GM18867 (cell line): Measurements from ENCODE around the gene SPTBN5.
A peak's percentile ranks its signal among the peaks of the same experiment; 100 is the strongest.

Experiments used
- ATAC-seq: cut with Tn5 transposase; IDR thresholded peaks from one replicate; pipeline ENCODE4 v1.9.1; 2021; ENCODE audit warnings: mild to moderate bottlenecking, moderate library complexity; ENCODE audit not compliant: unreplicated experiment

Gene SPTBN5

GRCh38 chr15:41893422-41894250 is at the start of gene SPTBN5:
TSS of gene SPTBN5 (minus strand) at chr15:41894053. CDS start at chr15:41893497, 556 bp downstream.
- ATAC-seq, result no peak

DNA sequence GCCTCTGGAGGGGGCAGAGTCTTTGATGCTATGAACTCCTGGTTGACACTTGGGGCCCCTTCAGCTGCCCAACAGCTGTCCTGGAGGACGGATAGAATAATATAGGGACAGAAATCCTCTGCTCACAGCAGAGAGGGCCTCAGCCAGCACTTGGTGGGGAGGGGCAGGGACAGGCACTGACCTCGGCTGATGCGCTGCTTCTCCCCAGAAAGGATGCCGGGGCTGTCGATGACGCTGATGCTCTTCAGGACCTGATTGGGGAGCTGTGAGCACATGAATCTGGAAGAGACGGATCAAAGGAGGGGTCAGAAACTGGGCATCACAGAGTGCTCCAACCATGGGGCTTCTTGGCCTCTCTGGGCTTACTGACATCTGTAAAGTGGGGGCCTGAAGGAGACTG is 49.0 kb upstream of the SPTBN5 start:
- no peak for ATAC-seq

DNA sequence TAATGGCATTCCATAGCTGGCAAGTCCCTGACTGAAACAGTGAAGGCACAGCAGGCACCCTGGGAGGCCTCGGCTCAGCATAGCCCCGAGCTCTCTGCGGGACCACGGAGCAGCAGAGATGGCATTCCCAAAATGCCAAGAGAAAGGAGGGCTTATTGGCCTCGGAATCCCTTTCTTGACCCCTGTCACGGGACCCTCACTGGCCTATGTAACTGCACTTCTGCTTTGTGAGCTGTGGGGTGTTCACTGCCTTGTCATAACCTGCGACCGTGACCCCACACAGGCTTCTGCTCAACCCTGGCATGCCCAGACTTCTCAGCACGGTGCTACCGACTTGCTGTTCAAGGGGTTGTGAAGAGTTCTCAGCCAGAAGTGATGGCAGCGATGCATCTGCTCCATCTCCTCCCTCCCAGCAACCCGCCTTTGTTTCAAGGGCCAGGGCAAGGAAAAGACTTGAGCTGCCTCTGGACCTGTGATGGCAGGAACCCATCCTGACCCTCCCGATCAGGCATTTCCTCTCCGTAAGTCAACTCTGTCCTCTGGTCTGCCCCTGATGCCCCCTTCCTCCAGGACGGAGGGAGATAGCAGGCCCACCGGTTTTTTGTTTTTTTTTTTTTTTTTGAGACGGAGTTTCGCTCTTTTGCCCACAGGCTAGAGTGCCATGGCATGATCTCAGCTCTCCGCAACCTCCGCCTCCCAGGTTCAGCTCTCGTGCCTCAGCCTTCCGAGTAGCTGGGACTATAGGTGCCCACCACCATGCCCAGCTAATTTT is 48.0 kb upstream of the SPTBN5 start:
- no peak for ATAC-seq

GRCh38 chr15:41940441-41940857 is 46.6 kb upstream of the SPTBN5 start:
- ATAC-seq, result no peak

- ATAC-seq, result no peak
These were observed 46.1 kb upstream of the SPTBN5 start for GRCh38 chr15:41939986-41940385.

GRCh38 chr15:41937568-41937923 is 43.7 kb upstream of the SPTBN5 start:
- no peak for ATAC-seq

- ATAC-seq, result no peak
These were observed 43.1 kb upstream of the SPTBN5 start for GRCh38 chr15:41936649-41937567.

GRCh38 chr15:41936155-41936554 is 42.3 kb upstream of the SPTBN5 start:
- no peak for ATAC-seq

- ATAC-seq, result no peak
These were observed 41.7 kb upstream of the SPTBN5 start for GRCh38 chr15:41935566-41936020.

GRCh38 chr15:41934843-41935242 is 41.0 kb upstream of the SPTBN5 start:
- ATAC-seq, result no peak

DNA sequence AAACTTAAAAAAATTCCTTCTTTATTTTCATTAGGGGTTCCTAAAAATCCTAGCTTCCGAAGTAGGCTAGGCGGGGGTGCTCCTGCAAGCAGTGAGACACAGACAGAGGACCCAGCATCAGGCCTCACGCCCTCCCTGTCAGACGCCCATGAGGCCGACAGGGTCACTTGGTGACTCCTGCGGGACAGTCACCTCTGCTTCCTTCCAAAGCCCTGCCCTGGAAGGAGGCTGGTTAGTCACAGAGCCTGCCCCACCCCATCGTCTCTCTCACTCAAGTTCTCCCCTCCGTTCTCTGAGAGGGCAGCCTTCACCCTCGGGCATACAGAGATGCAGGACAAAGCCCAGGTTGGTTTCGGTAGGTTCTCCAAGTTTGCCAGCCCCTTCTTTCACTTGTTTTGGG is 39.9 kb upstream of the SPTBN5 start:
- no peak for ATAC-seq

GRCh38 chr15:41933326-41933725 is 39.5 kb upstream of the SPTBN5 start:
- no peak for ATAC-seq

GRCh38 chr15:41932511-41933289 is 38.8 kb upstream of the SPTBN5 start:
- ATAC-seq, result no peak

- no peak for ATAC-seq
These were observed 38.2 kb upstream of the SPTBN5 start for GRCh38 chr15:41932101-41932500.

- ATAC-seq, result no peak
These were observed 37.0 kb upstream of the SPTBN5 start for GRCh38 chr15:41930867-41931222.

DNA sequence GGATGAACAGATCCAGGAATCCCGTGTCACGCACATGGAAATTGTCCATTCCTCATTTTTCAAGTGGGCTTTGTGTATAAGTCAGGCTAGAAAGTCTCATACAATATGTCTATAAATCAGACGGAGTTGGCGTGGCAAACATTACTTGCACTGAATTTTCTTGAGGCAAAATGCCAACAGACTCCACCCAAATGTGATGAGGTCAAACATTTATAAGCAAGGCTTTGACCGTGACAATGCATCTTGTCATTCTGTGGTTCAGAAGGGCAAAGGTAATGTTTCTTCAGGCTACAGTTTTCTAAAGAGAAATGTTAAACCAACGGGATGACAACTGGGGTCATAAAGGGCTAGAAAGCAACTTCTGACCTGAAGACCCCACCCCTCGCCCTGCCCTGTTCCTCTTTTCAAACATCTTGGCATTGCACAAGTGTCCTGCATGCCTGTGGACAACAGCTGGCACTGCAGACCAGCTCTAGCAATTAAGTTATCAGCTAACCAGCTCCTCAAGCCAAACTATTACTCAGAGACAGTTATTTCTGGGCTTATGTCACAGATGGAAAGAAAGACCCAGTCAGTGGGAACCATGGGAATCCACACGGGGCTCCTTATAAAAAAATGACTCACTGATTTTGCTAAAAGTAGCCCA is 36.5 kb upstream of the SPTBN5 start:
- ATAC-seq, result no peak

- ATAC-seq, result peak; percentile 57
These were observed 35.1 kb upstream of the SPTBN5 start for GRCh38 chr15:41928637-41929620.

DNA sequence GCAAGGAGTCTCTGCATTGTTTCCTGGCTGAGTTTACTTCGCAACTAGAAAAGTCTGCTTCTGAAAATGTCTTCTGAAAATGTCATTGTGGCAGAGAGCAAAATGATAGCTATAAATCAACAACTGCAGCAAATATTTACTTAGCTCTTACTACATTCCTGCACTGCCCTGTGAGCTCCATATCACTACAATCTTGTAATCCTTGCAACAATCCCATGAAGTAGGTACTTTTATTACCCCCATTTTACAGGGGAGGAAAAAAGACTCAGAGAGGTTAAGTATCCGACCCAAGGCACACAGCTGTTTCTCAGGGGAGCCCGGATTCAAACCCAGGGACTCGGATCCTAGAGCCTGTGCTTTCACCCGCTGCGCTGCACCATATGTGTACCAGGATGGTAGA is 34.2 kb upstream of the SPTBN5 start:
- no peak for ATAC-seq

DNA sequence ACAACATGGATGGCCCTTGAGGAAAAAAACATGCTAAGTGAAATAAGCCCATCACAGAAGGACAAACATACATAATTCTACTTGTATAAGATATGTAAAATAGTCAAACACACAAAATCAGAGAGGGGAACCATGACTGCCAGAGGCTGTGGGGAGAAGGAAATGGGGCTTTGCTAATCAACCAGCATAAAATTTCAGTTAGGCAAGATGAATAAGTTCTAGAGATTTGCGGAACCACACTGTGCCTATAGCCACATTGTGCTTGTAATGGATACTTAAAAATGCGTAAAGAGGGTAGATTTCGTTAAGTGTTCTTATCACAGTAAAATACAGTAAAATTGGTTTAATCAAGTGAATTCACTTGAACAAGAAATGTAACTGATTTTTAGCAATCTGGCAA is 33.7 kb upstream of the SPTBN5 start:
- no peak for ATAC-seq
